BJ (cell line): ENCODE data around the gene CCM2. TPM values are rescaled to one million over a fixed set of nuclear protein-coding genes. Genes with fewer than 3 reads are reported as not detected.
"Not testable (repeated sequence)": the region's sequence is repeated elsewhere in the genome, so short reads cannot be mapped to it uniquely, and the experiment has no call there.

ENCODE experiments used
- CTCF ChIA-PET: fragments of 350-600 bp; formaldehyde crosslinking; extraction: SDS; loops from one replicate; lab custom pipeline; 2021; ENCODE audit warnings: antibody characterized with exemption, inconsistent platforms; lab: Yijun Ruan, JAX
- POLR2A ChIA-PET: fragments of 300-600 bp; sonication (Branson Sonifier 250); formaldehyde crosslinking; extraction: SDS; loops from one replicate; lab custom pipeline; 2021; ENCODE audit warnings: antibody characterized with exemption; lab: Charles Lee
- DNase-seq: peaks from one replicate; pipeline ENCODE4 v3.0.0-alpha.2; 2011; ENCODE audit warnings: low read depth
- H3K27me3 ChIP-seq: 2 replicates; pipeline ENCODE4 v1.6.0; 2011; ENCODE audit warnings: low read length; ENCODE audit not compliant: control insufficient read depth, insufficient read depth
- H3K36me3 ChIP-seq: 2 replicates; pipeline ENCODE4 v1.5.1; 2011; ENCODE audit warnings: low read length; ENCODE audit not compliant: control insufficient read depth, insufficient read depth
- H3K4me3 ChIP-seq: 2 replicates; pipeline ENCODE4 v1.5.1; 2011; ENCODE audit warnings: low read depth, mild to moderate bottlenecking, control low read depth, low read length
- CTCF ChIP-seq: IDR thresholded peaks from 2 replicates; pipeline ENCODE4 v1.5.1; 2011; ENCODE audit warnings: low read depth, mild to moderate bottlenecking, control low read depth, inconsistent platforms, low read length, moderate library complexity; ENCODE audit not compliant: insufficient read depth
- polyA plus RNA-seq: library from polyadenylated mRNA; depleted of rRNA; stranded (reverse); fragments of >200 nt; gene quantifications from 2 replicates; pipeline ENCODE4 v1.2.3, GENCODE V29; 2011

The CCM2 gene
- polyA plus RNA-seq, 1 experiment, result 48.2 TPM

DNA sequence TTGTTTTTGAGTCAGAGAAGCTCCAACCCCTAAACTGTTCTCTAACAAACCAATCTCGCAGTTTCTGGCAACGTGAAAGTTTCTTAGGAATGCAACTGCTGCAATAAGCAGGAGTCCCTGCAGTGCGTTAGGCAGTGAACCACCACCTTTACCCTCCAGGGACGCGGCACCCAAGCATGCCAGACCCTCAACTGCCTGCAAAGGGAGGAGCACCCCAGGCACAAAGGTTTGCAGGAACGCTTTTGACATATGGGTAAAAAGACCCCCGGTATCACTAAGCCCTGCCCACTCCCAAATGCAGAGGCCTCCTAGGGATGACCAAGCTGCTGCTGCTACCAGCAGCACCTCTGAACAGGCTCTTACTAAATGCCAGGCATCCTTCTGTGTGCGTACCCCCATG is 106.8 kb downstream of the CCM2 start:
- Histone ChIP-seq H3K27me3 (no peaks in the 10 kb centered on the region), H3K36me3 (peaks cover 60% of the 10 kb centered on the region), H3K4me3 (no peak overlapping the region)
- TF ChIP-seq CTCF, result no peak
- DNase-seq, result no peak
- POLR2A ChIA-PET, result no interaction called here
- CTCF ChIA-PET, result interaction anchor here (1.2 kb wide), 1 partner anchor 29 kb away, joined by 3 read pairs; no protein-coding TSS in a partner anchor

GRCh38 chr7:45107356-45107755 is 107.4 kb downstream of the CCM2 start:
- H3K36me3 ChIP-seq, result peaks cover 55% of the 10 kb centered on the region
- no peak for TF ChIP-seq CTCF
- no peaks in the 10 kb centered on the region for H3K27me3 ChIP-seq
- no peak for DNase-seq
- POLR2A ChIA-PET, result no interaction called here
- H3K4me3 ChIP-seq, result no peak overlapping the region
- CTCF ChIA-PET, result no interaction called here

DNA sequence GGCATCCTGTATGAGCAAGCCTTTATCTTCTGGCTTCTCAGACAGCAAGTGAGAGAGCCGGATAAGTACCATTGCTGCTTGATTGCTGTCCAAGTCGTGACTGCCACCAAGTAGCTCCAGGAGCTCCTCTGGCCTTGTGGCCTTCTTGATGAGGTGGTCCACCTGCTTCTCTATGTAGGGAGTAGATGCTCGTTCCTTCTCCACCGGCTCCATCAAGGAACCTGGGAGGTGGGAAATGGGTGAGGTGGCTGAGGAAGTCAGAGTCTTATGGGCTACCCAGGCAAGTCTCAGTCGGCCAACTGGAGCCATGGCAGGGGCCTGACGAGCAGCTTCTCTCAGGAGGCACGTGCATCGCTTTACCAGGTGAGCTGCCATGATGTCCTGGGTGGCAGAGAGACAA is 108.9 kb downstream of the CCM2 start:
- POLR2A ChIA-PET, result no interaction called here
- peaks cover 40% of the 10 kb centered on the region for H3K36me3 ChIP-seq
- 0 out of 2 replicates have a peak, but pooled peaks cover 1% of the 10 kb centered on the region for H3K27me3 ChIP-seq
- no peak for TF ChIP-seq CTCF
- H3K4me3 ChIP-seq, result no peak overlapping the region
- CTCF ChIA-PET, result no interaction called here
- no peak for DNase-seq

- Histone ChIP-seq H3K27me3 (peaks cover 2% of the 10 kb centered on the region), H3K4me3 (peak within 1 kb of the TSS; percentile 96), H3K36me3 (peaks cover 18% of the 10 kb centered on the region)
- CTCF ChIA-PET, result interaction anchor here (0.5 to 3.0 kb wide), 5 partner anchors 23 to 194 kb away, joined by 3 to 11 read pairs (median 4); no protein-coding TSS in a partner anchor
- DNase-seq, result peak; percentile 61
- TF ChIP-seq CTCF, result peak; percentile 51
- POLR2A ChIA-PET, result no interaction called here
These were observed 111.6 kb downstream of the CCM2 start, which contains the start of gene TBRG4 for GRCh38 chr7:45111298-45112223. Gene TBRG4, minus strand, starts transcription at chr7:45111697. Its CDS starts 2,460 bp downstream, at chr7:45109237.

GRCh38 chr7:45112648-45113047 is 112.6 kb downstream of the CCM2 start:
- no peak overlapping the region for H3K4me3 ChIP-seq
- ChIA-PET POLR2A (no interaction called here), CTCF (interaction anchor here (1.0 to 3.0 kb wide), 4 partner anchors 22 to 158 kb away, joined by 3 to 15 read pairs (median 8); no protein-coding TSS in a partner anchor)
- peaks cover 4% of the 10 kb centered on the region for H3K27me3 ChIP-seq
- DNase-seq, result no peak
- no peak for TF ChIP-seq CTCF
- H3K36me3 ChIP-seq, result peaks cover 11% of the 10 kb centered on the region

GRCh38 chr7:45114257-45114656 is 114.3 kb downstream of the CCM2 start:
- POLR2A ChIA-PET, H3K27me3 ChIP-seq, H3K4me3 ChIP-seq, DNase-seq, H3K36me3 ChIP-seq: not testable (repeated sequence)
- CTCF ChIA-PET, result interaction anchor here (2.3 to 2.8 kb wide), 3 partner anchors 11 to 140 kb away, joined by 7 to 15 read pairs (median 12); no protein-coding TSS in a partner anchor
